ENCODE measurements around the gene RPS6KC1.
"Not testable (repeated sequence)": the region's sequence is repeated elsewhere in the genome, so short reads cannot be mapped to it uniquely, and the experiment has no call there.

Gene RPS6KC1

DNA sequence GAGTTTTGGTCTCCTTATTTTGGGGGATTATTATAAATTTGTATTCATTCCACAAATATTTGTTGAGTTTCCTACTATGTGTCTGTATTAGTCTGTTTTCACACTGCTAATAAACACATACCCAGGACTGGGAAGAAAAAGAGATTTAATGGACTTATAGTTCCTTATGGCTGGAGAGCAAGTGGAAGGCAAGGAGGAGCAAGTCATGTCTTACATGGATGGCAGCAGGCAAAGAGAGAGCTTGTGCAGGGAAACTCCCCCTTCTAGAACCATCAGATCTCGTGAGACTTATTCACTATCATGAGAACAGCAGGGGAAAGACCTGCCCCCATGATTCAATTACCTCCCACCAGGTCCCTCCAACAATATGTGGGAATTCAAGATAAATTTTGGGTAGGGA is 267.4 kb downstream of the RPS6KC1 start:
- WGBS: no CpG with 5 or more reads among the region's 1 CpG
- H2AFZ ChIP-seq (ENCODE audit: low read depth, low read length); H4K91ac ChIP-seq (ENCODE audit: low read length): not testable (repeated sequence)

GRCh38 chr1:213320191-213320870 is 269.3 kb downstream of the RPS6KC1 start:
- Histone ChIP-seq H3K4me2 (ENCODE audit: low read length, poor library complexity, severe bottlenecking) (no peak overlapping the region), H3K23ac (ENCODE audit: low read length in 2 of 2) (no peak overlapping the region), H3K27ac (ENCODE audit: low read length, poor library complexity, severe bottlenecking) (no peak overlapping the region), H3K9me3 (ENCODE audit: control insufficient read depth, low read length) (no peaks in the 10 kb centered on the region), H3K9ac (ENCODE audit: low read length) (no peak overlapping the region), H2AFZ (ENCODE audit: low read depth, low read length) (no peak overlapping the region), H3K4me3 (ENCODE audit: insufficient read depth in 1 of 2, low read depth in 1 of 2, low read length in 2 of 2) (no peak overlapping the region), H2BK15ac (ENCODE audit: low read depth, poor library complexity, severe bottlenecking) (no peak overlapping the region), H3K4me1 (ENCODE audit: control insufficient read depth, insufficient read depth, low read depth, low read length) (no peaks in the 10 kb centered on the region), H2BK120ac (ENCODE audit: low read depth, low read length) (no peak overlapping the region), H3K79me1 (replicated peaks; ENCODE audit: low read length, poor library complexity, severe bottlenecking) (no peaks in the 10 kb centered on the region), H2AK5ac (ENCODE audit: low read length, severe bottlenecking) (no peak overlapping the region), H3K36me3 (ENCODE audit: control insufficient read depth in 1 of 2, insufficient read depth in 2 of 2, low read depth in 1 of 2, low read length in 2 of 2) (no peaks in the 10 kb centered on the region), H4K8ac (ENCODE audit: low read length) (no peak overlapping the region), H2BK12ac (ENCODE audit: low read length in 2 of 2) (no peak overlapping the region), H3K18ac (ENCODE audit: low read depth in 1 of 2, low read length in 2 of 2) (no peak overlapping the region), H3K27me3 (ENCODE audit: control insufficient read depth in 1 of 2, insufficient read depth in 1 of 2, low read length in 2 of 2) (no peaks in the 10 kb centered on the region), H3K4ac (ENCODE audit: low read depth in 1 of 2, low read length in 2 of 2) (no peak overlapping the region), H3K14ac (ENCODE audit: low read length in 2 of 2) (no peak overlapping the region), H4K91ac (ENCODE audit: low read length) (no peak overlapping the region), H2BK5ac (ENCODE audit: low read depth, low read length, poor library complexity, severe bottlenecking) (no peak overlapping the region)
- DNase-seq: no peak
- WGBS: 94% methylated on average over 2 of the region's 6 CpGs

More for the DNA sequence above, 267.4 kb downstream of the RPS6KC1 start:
- DNase-seq; H3K4me1 ChIP-seq (ENCODE audit: control insufficient read depth, insufficient read depth, low read depth, low read length); H2AK5ac ChIP-seq (ENCODE audit: low read length, severe bottlenecking); H3K9me3 ChIP-seq (ENCODE audit: control insufficient read depth, low read length); H2BK15ac ChIP-seq (ENCODE audit: low read depth, poor library complexity, severe bottlenecking); H4K8ac ChIP-seq (ENCODE audit: low read length); H3K27me3 ChIP-seq (ENCODE audit: control insufficient read depth in 1 of 2, insufficient read depth in 1 of 2, low read length in 2 of 2); H3K4ac ChIP-seq (ENCODE audit: low read depth in 1 of 2, low read length in 2 of 2); H3K9ac ChIP-seq (ENCODE audit: low read length); H3K4me3 ChIP-seq (ENCODE audit: insufficient read depth in 1 of 2, low read depth in 1 of 2, low read length in 2 of 2); H3K23ac ChIP-seq (ENCODE audit: low read length in 2 of 2); H3K14ac ChIP-seq (ENCODE audit: low read length in 2 of 2); H3K79me1 ChIP-seq (replicated peaks; ENCODE audit: low read length, poor library complexity, severe bottlenecking); H3K18ac ChIP-seq (ENCODE audit: low read depth in 1 of 2, low read length in 2 of 2); H2BK120ac ChIP-seq (ENCODE audit: low read depth, low read length); H2BK5ac ChIP-seq (ENCODE audit: low read depth, low read length, poor library complexity, severe bottlenecking); H3K36me3 ChIP-seq (ENCODE audit: control insufficient read depth in 1 of 2, insufficient read depth in 2 of 2, low read depth in 1 of 2, low read length in 2 of 2); H3K4me2 ChIP-seq (ENCODE audit: low read length, poor library complexity, severe bottlenecking); H3K27ac ChIP-seq (ENCODE audit: low read length, poor library complexity, severe bottlenecking); H2BK12ac ChIP-seq (ENCODE audit: low read length in 2 of 2): not testable (repeated sequence)
